ENCODE results near the gene SIGLEC11.
"Not testable (repeated sequence)": the region's sequence is repeated elsewhere in the genome, so short reads cannot be mapped to it uniquely, and the experiment has no call there.

DNA sequence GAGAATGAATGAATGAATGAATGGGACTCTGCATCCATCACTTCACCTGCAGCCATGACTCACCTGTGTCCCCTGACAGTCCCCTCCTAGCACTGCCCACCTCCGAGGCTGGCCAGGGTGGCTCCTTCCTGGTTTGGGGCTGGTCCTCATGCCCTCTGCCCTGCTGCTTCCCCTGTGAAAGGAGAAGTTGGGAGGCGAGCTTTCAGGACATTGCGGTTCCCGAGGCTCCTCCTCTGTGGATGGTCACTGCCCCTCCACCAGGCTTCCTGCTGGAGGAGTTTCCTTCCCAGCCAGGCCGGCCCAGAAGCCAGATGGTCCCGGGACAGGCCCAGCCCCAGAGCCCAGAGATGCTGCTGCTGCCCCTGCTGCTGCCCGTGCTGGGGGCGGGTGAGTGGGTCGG lies 8.4 kb upstream of the SIGLEC11 start:
- not testable (repeated sequence) for TF ChIP-seq TBX3 (IDR thresholded peaks at IDR 0.05; ENCODE audit: borderline replicate concordance); GABPA (IDR thresholded peaks at IDR 0.05; ENCODE audit: low read depth, low read length); GABPA (CRISPR knock-in tag; IDR thresholded peaks at IDR 0.05; ENCODE audit: low read depth); BRCA1 (CRISPR knock-in tag; IDR thresholded peaks at IDR 0.05); ZNF547 (CRISPR knock-in tag; IDR thresholded peaks at IDR 0.05); ZNF788 (CRISPR knock-in tag; IDR thresholded peaks at IDR 0.05; ENCODE audit: borderline replicate concordance); ZBTB8A (CRISPR knock-in tag; IDR thresholded peaks at IDR 0.05; ENCODE audit: borderline replicate concordance, low read depth)
- TF ChIP-seq, protein P1, sequence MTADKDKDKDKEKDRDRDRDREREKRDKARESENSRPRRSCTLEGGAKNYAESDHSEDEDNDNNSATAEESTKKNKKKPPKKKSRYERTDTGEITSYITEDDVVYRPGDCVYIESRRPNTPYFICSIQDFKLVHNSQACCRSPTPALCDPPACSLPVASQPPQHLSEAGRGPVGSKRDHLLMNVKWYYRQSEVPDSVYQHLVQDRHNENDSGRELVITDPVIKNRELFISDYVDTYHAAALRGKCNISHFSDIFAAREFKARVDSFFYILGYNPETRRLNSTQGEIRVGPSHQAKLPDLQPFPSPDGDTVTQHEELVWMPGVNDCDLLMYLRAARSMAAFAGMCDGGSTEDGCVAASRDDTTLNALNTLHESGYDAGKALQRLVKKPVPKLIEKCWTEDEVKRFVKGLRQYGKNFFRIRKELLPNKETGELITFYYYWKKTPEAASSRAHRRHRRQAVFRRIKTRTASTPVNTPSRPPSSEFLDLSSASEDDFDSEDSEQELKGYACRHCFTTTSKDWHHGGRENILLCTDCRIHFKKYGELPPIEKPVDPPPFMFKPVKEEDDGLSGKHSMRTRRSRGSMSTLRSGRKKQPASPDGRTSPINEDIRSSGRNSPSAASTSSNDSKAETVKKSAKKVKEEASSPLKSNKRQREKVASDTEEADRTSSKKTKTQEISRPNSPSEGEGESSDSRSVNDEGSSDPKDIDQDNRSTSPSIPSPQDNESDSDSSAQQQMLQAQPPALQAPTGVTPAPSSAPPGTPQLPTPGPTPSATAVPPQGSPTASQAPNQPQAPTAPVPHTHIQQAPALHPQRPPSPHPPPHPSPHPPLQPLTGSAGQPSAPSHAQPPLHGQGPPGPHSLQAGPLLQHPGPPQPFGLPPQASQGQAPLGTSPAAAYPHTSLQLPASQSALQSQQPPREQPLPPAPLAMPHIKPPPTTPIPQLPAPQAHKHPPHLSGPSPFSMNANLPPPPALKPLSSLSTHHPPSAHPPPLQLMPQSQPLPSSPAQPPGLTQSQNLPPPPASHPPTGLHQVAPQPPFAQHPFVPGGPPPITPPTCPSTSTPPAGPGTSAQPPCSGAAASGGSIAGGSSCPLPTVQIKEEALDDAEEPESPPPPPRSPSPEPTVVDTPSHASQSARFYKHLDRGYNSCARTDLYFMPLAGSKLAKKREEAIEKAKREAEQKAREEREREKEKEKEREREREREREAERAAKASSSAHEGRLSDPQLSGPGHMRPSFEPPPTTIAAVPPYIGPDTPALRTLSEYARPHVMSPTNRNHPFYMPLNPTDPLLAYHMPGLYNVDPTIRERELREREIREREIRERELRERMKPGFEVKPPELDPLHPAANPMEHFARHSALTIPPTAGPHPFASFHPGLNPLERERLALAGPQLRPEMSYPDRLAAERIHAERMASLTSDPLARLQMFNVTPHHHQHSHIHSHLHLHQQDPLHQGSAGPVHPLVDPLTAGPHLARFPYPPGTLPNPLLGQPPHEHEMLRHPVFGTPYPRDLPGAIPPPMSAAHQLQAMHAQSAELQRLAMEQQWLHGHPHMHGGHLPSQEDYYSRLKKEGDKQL (CRISPR knock-in tag; IDR thresholded peaks at IDR 0.05; ENCODE audit: low read depth), result not testable (repeated sequence)
- TF ChIP-seq, protein P2, sequence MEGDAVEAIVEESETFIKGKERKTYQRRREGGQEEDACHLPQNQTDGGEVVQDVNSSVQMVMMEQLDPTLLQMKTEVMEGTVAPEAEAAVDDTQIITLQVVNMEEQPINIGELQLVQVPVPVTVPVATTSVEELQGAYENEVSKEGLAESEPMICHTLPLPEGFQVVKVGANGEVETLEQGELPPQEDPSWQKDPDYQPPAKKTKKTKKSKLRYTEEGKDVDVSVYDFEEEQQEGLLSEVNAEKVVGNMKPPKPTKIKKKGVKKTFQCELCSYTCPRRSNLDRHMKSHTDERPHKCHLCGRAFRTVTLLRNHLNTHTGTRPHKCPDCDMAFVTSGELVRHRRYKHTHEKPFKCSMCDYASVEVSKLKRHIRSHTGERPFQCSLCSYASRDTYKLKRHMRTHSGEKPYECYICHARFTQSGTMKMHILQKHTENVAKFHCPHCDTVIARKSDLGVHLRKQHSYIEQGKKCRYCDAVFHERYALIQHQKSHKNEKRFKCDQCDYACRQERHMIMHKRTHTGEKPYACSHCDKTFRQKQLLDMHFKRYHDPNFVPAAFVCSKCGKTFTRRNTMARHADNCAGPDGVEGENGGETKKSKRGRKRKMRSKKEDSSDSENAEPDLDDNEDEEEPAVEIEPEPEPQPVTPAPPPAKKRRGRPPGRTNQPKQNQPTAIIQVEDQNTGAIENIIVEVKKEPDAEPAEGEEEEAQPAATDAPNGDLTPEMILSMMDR (CRISPR knock-in tag; IDR thresholded peaks at IDR 0.05), result not testable (repeated sequence)
